ENCODE measurements around the gene CFAP206. TPM values are rescaled to one million over a fixed set of nuclear protein-coding genes. Genes with fewer than 3 reads are reported as not detected.

The CFAP206 gene
- total and polyA plus RNA-seq, 2 donors from 2014 or later, result 2.5 to 2.6 TPM

DNA sequence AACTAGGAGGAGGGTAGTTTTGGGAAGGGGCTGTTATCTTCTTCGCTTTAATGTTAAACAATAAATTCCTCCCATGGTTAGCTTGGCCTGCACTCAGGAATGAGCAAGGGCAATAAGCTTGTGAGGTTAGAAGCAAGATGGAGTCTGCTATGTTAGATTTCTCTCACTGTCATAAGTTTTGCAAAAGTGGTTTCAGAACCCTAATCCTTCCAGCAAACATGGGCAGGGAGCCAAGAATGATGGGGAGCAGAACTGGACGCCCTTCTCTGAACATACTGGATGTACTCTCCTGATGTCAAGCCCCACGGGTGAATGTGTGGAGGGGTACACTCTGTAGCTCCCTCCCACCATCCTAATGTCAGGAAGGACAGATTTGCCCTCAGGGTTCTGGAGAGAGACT lies 40.9 kb upstream of the CFAP206 start:
- H3K4me1 ChIP-seq (ENCODE audit: control insufficient read depth in 2 of 3, insufficient read depth in 2 of 3, low read depth in 1 of 3, low read length in 3 of 3), result no peaks in the 10 kb centered on the region
- no peaks in the 10 kb centered on the region for H3K36me3 ChIP-seq (ENCODE audit: control insufficient read depth in 2 of 3, insufficient read depth in 3 of 3, low read length in 3 of 3)
- peaks cover 0 to 4% (median 2%) of the 10 kb centered on the region in 3 donors for H3K9me3 ChIP-seq (ENCODE audit: control insufficient read depth in 2 of 3, insufficient read depth in 1 of 3, low read length in 3 of 3)
- no peaks in the 10 kb centered on the region for H3K27me3 ChIP-seq (ENCODE audit: control insufficient read depth, insufficient read depth, low read length)
- H3K9ac ChIP-seq (ENCODE audit: low read length in 3 of 3), result no peak overlapping the region
- H3K4me3 ChIP-seq (ENCODE audit: low read length in 3 of 3), result no peak overlapping the region
- TF ChIP-seq, protein P1, sequence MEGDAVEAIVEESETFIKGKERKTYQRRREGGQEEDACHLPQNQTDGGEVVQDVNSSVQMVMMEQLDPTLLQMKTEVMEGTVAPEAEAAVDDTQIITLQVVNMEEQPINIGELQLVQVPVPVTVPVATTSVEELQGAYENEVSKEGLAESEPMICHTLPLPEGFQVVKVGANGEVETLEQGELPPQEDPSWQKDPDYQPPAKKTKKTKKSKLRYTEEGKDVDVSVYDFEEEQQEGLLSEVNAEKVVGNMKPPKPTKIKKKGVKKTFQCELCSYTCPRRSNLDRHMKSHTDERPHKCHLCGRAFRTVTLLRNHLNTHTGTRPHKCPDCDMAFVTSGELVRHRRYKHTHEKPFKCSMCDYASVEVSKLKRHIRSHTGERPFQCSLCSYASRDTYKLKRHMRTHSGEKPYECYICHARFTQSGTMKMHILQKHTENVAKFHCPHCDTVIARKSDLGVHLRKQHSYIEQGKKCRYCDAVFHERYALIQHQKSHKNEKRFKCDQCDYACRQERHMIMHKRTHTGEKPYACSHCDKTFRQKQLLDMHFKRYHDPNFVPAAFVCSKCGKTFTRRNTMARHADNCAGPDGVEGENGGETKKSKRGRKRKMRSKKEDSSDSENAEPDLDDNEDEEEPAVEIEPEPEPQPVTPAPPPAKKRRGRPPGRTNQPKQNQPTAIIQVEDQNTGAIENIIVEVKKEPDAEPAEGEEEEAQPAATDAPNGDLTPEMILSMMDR (IDR thresholded peaks at IDR 0.05; ENCODE audit: borderline replicate concordance, extremely low read depth, insufficient read depth), result no peak
- no peak overlapping the region for H3K27ac ChIP-seq (ENCODE audit: low read depth in 2 of 2, low read length in 2 of 2)
- no peak for FAIRE-seq
- intact Hi-C loops (cut with DNase I), result no loop called here
- DNase-seq, result no peak

DNA sequence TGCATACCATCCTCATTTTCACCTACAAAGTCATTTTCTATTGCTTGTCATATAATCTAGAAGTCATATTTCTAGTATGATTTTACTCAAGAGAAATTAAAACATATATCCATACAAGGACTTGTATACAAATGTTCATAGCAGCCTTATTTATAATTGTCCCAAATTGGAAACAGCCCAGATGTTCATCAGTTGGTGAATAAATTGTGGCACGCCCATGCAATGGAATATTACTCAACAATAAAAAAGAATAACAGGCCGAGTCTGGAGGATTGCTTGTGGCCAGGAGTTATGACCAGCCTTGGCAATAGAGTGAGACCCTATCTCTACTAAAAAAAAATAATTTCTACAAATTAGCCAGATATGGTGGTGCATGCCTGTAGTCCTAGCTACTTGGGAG lies 34.4 kb upstream of the CFAP206 start:
- FAIRE-seq (no peak), DNase-seq (no peak)
- H3K9ac ChIP-seq (ENCODE audit: low read length in 3 of 3), result no peak overlapping the region
- intact Hi-C loops (cut with DNase I), result no loop called here
- H3K4me3 ChIP-seq (ENCODE audit: low read length in 3 of 3), result no peak overlapping the region
- no peaks in the 10 kb centered on the region for H3K36me3 ChIP-seq (ENCODE audit: control insufficient read depth in 2 of 3, insufficient read depth in 3 of 3, low read length in 3 of 3)
- no peaks in the 10 kb centered on the region for H3K27me3 ChIP-seq (ENCODE audit: control insufficient read depth, insufficient read depth, low read length)
- no peak overlapping the region for H3K27ac ChIP-seq (ENCODE audit: low read depth in 2 of 2, low read length in 2 of 2)
- H3K9me3 ChIP-seq (ENCODE audit: control insufficient read depth in 2 of 3, insufficient read depth in 1 of 3, low read length in 3 of 3), result no peaks in the 10 kb centered on the region
- no peaks in the 10 kb centered on the region for H3K4me1 ChIP-seq (ENCODE audit: control insufficient read depth in 2 of 3, insufficient read depth in 2 of 3, low read depth in 1 of 3, low read length in 3 of 3)
- TF ChIP-seq, protein P1 (IDR thresholded peaks at IDR 0.05; ENCODE audit: borderline replicate concordance, extremely low read depth, insufficient read depth), result no peak

DNA sequence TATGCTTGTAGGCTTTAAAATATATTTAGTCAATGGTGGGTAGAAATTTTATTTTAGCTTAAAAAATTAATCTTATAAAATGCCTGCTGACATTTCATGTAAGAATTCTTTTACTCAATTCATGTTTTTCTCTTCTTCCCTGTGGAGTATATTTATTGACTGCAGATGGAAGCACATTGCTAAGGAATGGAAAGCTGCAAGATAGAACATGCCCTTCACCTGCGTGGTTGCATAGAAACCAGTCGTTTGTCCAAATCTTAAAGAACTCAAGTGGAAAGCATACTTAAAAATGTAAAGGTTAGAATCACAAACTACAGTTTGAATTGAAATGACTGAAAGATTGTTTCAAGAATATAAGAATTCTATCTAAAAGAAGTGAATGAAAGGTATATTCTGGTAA lies 32.5 kb upstream of the CFAP206 start:
- Histone ChIP-seq H3K4me3 (ENCODE audit: low read length in 3 of 3) (no peak overlapping the region), H3K27ac (ENCODE audit: low read depth in 2 of 2, low read length in 2 of 2) (no peak overlapping the region), H3K27me3 (ENCODE audit: control insufficient read depth, insufficient read depth, low read length) (no peaks in the 10 kb centered on the region), H3K9me3 (ENCODE audit: control insufficient read depth in 2 of 3, insufficient read depth in 1 of 3, low read length in 3 of 3) (no peaks in the 10 kb centered on the region), H3K4me1 (ENCODE audit: control insufficient read depth in 2 of 3, insufficient read depth in 2 of 3, low read depth in 1 of 3, low read length in 3 of 3) (no peaks in the 10 kb centered on the region), H3K9ac (ENCODE audit: low read length in 3 of 3) (no peak overlapping the region), H3K36me3 (ENCODE audit: control insufficient read depth in 2 of 3, insufficient read depth in 3 of 3, low read length in 3 of 3) (no peaks in the 10 kb centered on the region)
- DNase-seq (no peak), FAIRE-seq (no peak)
- intact Hi-C loops (cut with DNase I), result no loop called here
- TF ChIP-seq, protein P1 (IDR thresholded peaks at IDR 0.05; ENCODE audit: borderline replicate concordance, extremely low read depth, insufficient read depth), result no peak

DNA sequence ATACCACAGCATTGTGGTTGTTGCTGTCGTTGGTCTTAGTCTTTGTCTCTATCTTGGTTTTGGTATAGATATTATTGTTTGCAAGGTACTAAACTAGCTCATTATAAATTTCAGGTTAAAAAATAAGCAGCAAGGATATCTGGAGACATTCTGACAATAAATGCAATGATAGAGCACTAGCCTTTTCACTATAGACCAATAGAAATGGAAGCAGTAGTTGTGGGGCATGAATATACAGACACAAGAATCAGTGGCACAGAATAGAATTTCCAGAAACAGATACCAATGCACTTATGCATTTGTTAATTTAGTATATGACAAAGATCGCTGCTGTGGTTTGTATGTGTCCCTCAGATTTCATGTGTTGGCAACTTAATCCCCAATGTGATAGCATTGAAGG lies 31.1 kb upstream of the CFAP206 start:
- Histone ChIP-seq H3K4me3 (ENCODE audit: low read length in 3 of 3) (no peak overlapping the region), H3K27me3 (ENCODE audit: control insufficient read depth, insufficient read depth, low read length) (no peaks in the 10 kb centered on the region), H3K36me3 (ENCODE audit: control insufficient read depth in 2 of 3, insufficient read depth in 3 of 3, low read length in 3 of 3) (no peaks in the 10 kb centered on the region), H3K9ac (ENCODE audit: low read length in 3 of 3) (no peak overlapping the region), H3K27ac (ENCODE audit: low read depth in 2 of 2, low read length in 2 of 2) (no peak overlapping the region), H3K4me1 (ENCODE audit: control insufficient read depth in 2 of 3, insufficient read depth in 2 of 3, low read depth in 1 of 3, low read length in 3 of 3) (no peaks in the 10 kb centered on the region), H3K9me3 (ENCODE audit: control insufficient read depth in 2 of 3, insufficient read depth in 1 of 3, low read length in 3 of 3) (no peaks in the 10 kb centered on the region)
- DNase-seq, result no peak
- intact Hi-C loops (cut with DNase I), result no loop called here
- no peak for FAIRE-seq
- TF ChIP-seq, protein P1 (IDR thresholded peaks at IDR 0.05; ENCODE audit: borderline replicate concordance, extremely low read depth, insufficient read depth), result no peak
